Left kidney (tissue), 2 donors: ENCODE measurements around the gene KIR2DL3. TPM values are rescaled to one million over a fixed set of nuclear protein-coding genes. Genes with fewer than 3 reads are reported as not detected.
"Not testable (repeated sequence)": the region's sequence is repeated elsewhere in the genome, so short reads cannot be mapped to it uniquely, and the experiment has no call there.

Experiments used
- DNase-seq: peaks from one replicate; pipeline ENCODE4 v3.0.0-alpha.2; 2013
- polyA plus RNA-seq: library from polyadenylated mRNA; unstranded; fragments of 120-200 nt; gene quantifications from one replicate; pipeline ENCODE4 v1.2.1, GENCODE V29; 2013; ENCODE audit not compliant: insufficient read length

Gene KIR2DL3
- polyA plus RNA-seq, 1 donor, result not detected

- not testable (repeated sequence) for DNase-seq
Measured at GRCh38 chr19:54741950-54742349, 3.6 kb downstream of the KIR2DL3 start.

GRCh38 chr19:54744080-54744479 is 5.8 kb downstream of the KIR2DL3 start:
- DNase-seq, result not testable (repeated sequence)

- not testable (repeated sequence) for DNase-seq
Measured at GRCh38 chr19:54747614-54748322, 9.5 kb downstream of the KIR2DL3 start.

GRCh38 chr19:54750276-54750675 is 12.0 kb downstream of the KIR2DL3 start:
- not testable (repeated sequence) for DNase-seq

- DNase-seq, result not testable (repeated sequence)
Measured at GRCh38 chr19:54756204-54757110, 18.1 kb downstream of the KIR2DL3 start.

- DNase-seq, result not testable (repeated sequence)
Measured at GRCh38 chr19:54758577-54758976, 20.3 kb downstream of the KIR2DL3 start.

- not testable (repeated sequence) for DNase-seq
Measured at GRCh38 chr19:54764219-54764618, 25.9 kb downstream of the KIR2DL3 start.

- not testable (repeated sequence) for DNase-seq
Measured at GRCh38 chr19:54766464-54766863, 28.2 kb downstream of the KIR2DL3 start.

- DNase-seq, result not testable (repeated sequence)
Measured at GRCh38 chr19:54769646-54770045, 31.3 kb downstream of the KIR2DL3 start, which contains the start of gene KIR2DL1. Gene KIR2DL1, plus strand, starts transcription at chr19:54769793. Its CDS starts 58 bp downstream, at chr19:54769851.

GRCh38 chr19:54770511-54770910 is 32.2 kb downstream of the KIR2DL3 start:
- not testable (repeated sequence) for DNase-seq

- DNase-seq, result not testable (repeated sequence)
Measured at GRCh38 chr19:54771018-54771960, 33.0 kb downstream of the KIR2DL3 start.

GRCh38 chr19:54772666-54773065 is 34.4 kb downstream of the KIR2DL3 start:
- DNase-seq, result not testable (repeated sequence)

- not testable (repeated sequence) for DNase-seq
Measured at GRCh38 chr19:54775095-54775815, 36.9 kb downstream of the KIR2DL3 start.

- DNase-seq, result not testable (repeated sequence)
Measured at GRCh38 chr19:54775830-54776229, 37.5 kb downstream of the KIR2DL3 start.

GRCh38 chr19:54777851-54778250 is 39.5 kb downstream of the KIR2DL3 start:
- not testable (repeated sequence) for DNase-seq

- not testable (repeated sequence) for DNase-seq
Measured at GRCh38 chr19:54778896-54779295, 40.6 kb downstream of the KIR2DL3 start.

GRCh38 chr19:54782916-54783315 is 44.6 kb downstream of the KIR2DL3 start:
- not testable (repeated sequence) for DNase-seq

- not testable (repeated sequence) for DNase-seq
Measured at GRCh38 chr19:54786091-54786723, 47.9 kb downstream of the KIR2DL3 start.

- DNase-seq, result not testable (repeated sequence)
Measured at GRCh38 chr19:54788154-54788553, 49.8 kb downstream of the KIR2DL3 start.

GRCh38 chr19:54790711-54791110 is 52.4 kb downstream of the KIR2DL3 start:
- DNase-seq, result no peak
